GM19351 (cell line): ENCODE data around the gene TAL2.

ENCODE experiments used
- ATAC-seq: cut with Tn5 transposase; IDR thresholded peaks from one replicate; pipeline ENCODE4 v1.9.1; 2021; ENCODE audit warnings: mild to moderate bottlenecking, moderate library complexity; ENCODE audit not compliant: unreplicated experiment

Gene TAL2

DNA sequence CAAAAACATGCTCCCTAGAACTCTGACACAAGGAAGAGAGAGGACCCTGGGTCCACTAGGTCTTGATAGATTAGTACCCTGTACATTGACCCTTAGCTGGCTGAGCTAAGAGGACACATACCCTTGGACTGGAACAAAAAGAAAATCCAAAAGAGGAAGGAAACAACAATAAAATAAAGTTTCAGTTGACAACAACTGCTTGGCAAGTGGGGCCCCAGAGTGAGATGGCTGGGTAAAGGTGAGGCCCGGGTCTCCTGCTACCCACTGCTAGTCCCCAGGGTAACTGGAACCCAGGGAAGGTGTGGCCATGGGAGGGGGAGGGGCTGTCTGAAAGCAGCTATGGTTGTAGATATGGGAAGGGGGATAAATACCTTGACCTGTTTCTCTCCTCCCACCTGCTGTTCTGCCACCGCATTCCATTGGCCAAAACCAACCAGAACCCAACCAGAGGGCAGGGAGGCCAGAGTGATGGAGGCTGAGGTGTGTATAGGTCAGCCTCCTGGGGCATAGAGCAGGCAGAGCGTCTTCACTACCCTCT, 11.7 kb downstream of the TAL2 start:
- no peak for ATAC-seq

DNA sequence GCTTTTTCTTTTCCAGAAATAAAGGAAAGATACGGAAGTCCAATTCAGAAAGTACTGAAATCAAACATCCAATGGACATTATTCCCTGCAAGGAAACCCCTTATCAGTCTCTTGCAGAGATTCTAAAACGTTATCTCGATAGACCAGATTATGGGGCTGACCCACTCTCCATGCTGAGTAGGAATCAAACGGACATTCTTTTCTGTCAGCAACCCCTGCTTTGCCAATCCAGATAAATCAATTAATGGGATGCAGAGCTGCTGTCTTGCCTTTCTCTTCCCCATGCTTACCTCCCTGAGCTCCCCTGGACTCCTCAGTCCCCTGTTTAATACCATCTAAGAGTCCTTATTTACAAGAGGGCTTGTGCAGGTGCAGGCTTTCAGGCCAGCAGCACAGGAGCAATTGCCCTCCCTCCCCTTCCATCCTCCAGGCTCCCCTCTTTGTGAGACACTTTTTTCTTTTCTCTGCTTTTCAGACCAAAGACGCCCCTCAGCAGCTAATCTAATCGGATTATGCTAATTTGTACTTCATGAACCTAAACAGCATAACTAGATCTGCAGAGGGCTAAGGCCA, 14.2 kb downstream of the TAL2 start:
- ATAC-seq, result no peak

DNA sequence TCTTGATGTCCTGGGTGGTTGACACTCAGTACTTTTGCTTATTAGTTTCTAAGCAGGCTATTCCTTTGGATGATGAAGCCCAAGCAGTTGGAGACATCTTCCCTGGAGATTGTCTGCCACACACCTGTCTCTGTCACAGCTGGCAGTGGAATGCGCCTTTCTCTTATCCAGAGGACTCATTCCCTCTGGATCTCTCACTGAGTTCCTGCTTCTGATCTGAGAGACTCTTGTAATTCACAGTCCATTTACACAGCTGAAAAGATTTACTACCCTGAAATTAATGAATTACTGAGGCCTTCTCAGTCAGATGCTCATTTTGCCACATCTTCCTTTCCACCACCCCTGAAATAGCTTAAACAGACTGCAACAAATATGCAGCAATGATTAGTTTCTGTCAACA, 15.9 kb downstream of the TAL2 start:
- no peak for ATAC-seq

- ATAC-seq, result no peak
Observed at GRCh38 chr9:105678781-105679180, 16.5 kb downstream of the TAL2 start.

GRCh38 chr9:105679257-105680022, 17.2 kb downstream of the TAL2 start:
- ATAC-seq, result no peak

DNA sequence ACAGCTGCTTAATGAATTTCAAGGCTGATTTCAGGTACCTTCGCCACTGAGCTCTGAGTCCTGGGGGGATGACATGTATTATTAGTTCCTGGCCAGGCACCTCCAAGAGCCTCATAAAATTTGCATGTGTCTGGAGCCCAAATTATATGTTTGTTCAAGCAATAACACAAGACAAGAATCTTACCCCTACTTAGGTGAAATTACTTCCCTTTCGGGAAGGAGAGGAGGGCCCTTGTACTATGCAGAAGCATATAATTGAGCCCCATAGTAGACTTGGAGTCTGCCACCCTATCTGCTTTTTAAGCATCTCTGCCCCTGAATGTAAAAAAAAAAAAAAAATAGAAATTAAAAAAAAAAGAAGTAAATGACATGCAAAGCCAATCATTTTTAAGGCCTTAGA, 19.1 kb downstream of the TAL2 start:
- ATAC-seq, result no peak

GRCh38 chr9:105681724-105682123, 19.5 kb downstream of the TAL2 start:
- ATAC-seq, result no peak

DNA sequence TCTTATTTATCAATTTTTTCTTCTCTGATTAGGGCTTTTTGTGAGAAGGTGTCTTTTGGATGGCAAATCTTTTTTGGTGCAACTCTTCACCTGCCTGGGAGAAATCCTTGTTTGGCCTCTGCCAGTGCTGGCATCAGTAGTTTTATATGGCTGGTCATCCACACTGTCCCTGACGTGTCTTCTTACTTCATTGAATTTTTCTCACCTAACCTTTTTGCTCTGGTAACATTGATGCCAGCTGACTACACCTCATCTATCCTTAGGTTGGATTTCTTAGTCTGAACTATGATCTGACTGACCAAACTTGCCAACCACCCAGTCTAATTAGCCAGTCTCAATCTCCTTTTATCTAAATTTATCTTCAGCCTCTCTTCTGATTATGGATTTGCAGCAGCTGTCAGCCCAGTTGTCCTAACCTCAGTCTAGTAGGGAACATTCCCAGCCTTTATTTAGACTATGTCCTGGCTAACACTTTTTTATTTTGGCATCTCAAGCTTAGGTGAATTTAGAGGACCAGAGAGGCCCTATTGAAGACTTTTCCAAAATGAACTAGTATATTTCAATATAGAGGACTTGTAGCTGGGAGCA, 21.5 kb downstream of the TAL2 start:
- no peak for ATAC-seq

DNA sequence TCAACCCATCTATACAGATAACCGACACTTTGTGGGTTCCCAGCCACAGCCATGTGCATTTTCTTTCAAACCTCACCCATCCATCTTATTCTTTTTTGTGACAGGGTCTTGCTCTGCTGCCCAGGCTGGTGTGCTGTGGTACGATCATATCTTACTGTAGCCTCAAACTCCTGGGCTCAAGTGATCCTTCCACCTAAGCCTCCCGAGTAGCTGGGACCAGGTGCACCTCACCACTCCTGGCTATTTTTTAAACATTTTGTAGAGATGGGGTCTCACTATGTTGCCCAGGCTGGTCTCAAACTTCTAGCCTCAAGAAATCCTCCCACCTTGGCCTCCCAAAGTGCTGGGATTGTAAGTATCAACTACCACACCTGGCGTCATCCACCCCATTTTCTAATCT, 24.7 kb downstream of the TAL2 start:
- ATAC-seq, result no peak

- no peak for ATAC-seq
Observed at GRCh38 chr9:105690742-105691141, 28.5 kb downstream of the TAL2 start.

DNA sequence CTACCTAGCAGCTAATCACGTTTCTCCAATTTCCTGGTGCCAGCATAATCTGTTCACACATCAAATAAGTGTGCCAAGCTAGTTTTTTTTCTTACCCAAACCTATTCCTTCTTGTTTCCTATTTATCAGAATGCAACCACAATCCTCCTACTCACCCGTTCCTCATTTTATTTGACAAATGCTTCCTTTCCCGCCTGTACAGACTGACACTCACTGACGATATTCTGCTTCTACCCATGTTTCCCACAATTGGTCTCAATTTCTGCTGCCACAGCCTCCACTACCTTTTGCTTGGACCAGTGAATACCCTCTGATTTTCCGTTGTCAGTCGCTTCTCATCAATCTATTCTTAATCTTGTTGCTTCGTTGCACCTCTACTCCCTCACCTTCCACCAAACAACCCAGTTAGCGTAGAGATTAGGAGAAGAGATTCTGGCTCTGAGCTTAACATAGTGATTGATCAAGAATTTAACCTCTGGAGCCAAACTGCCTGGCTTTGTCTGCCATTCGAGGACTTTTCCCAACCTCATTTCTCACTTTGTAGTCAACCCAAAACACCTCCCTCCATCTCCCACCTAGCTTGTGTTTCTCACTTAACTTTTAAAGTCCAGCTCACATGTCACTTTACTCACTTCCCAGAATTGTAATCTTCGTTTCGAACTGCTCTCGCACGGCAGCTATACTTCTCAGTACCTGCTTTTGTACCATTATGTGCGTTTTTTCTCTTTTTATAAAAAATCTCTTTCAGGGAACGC, 31.4 kb downstream of the TAL2 start:
- peak; percentile 28 for ATAC-seq

GRCh38 chr9:105694190-105694847, 32.1 kb downstream of the TAL2 start, which contains the start of gene TMEM38B:
Gene TMEM38B, plus strand, starts transcription at chr9:105694541. Its CDS starts 120 bp downstream, at chr9:105694661.
- ATAC-seq, result peak; percentile 70

- ATAC-seq, result peak; percentile 64
Observed at GRCh38 chr9:105694848-105695581, 32.8 kb downstream of the TAL2 start.

DNA sequence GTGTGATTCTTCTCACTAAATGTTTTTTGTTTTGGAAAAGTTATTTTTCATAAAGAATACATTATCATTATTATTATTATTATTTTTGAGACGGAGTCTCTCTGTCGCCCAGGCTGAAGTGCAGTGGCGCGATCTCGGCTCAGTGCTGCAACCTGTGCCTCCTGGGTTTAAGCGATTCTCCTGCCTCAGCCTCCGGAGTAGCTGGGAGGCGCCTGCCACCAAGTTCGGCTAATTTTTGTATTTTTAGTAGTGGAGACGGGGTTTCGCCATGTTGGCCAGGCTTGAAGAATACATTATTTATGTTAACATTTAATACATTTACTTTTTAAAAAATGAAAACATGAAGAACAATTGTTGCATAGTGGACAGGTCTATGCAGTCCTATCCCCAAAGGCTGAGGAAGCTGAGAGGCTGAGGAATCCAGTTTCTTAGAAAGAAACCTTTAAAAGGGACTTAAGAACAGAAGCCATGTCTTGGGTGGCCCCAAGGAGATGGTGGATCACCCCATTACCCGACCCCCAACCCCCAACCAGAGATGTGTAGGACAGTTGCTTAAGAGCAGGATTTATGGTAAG, 34.0 kb downstream of the TAL2 start:
- no peak for ATAC-seq

DNA sequence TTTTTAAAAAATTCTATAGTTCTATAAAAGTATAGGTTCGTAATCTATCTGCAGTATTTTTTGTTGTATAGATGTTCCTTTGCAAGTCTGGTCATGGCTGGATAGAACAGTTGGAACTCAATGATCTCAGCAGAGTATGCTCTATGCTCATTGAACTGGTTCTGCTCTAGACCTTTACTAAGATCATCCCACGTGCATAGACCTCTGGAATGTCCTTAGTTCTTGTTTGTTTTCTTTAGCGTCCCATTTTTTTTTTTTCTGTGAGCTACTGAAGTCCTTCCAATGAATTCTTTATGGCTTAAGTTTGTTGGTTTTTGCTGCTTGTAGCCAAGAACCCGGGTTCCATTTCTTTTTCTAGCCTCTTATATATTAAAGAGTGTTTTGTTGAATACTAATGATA, 35.6 kb downstream of the TAL2 start:
- ATAC-seq, result no peak

- ATAC-seq, result no peak
Observed at GRCh38 chr9:105698348-105698870, 36.2 kb downstream of the TAL2 start.

- no peak for ATAC-seq
Observed at GRCh38 chr9:105700668-105701067, 38.4 kb downstream of the TAL2 start.

- no peak for ATAC-seq
Observed at GRCh38 chr9:105701145-105701544, 38.9 kb downstream of the TAL2 start.

DNA sequence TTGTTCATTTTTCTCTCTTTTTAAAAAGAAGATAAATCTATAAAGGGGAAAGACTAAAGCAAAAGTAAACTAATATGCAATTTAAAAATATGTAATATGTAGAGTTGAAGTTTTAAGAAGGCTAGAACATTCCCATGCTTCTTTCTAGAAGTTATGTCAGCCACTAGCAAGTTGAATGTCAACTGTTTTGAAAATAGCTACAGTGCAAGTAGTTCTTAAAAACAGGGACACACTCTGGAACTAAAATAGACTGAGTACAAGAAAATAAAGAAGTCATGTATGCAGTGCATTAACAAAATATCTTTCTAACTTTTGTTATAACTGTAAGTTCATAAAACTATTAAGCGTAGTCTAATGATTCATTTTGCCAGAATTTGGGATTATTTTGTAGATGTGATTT, 40.0 kb downstream of the TAL2 start:
- ATAC-seq, result no peak
